C4-2B (cell line): Measurements from ENCODE around the gene ANKRD44.

Experiments
- H3K27ac ChIP-seq: fragments of 450-650 bp; 2 replicates; pipeline ENCODE4 v1.5.1; 2017
- ZFX ChIP-seq: fragments of 450-650 bp; IDR thresholded peaks from 2 replicates; pipeline ENCODE4 v1.6.1; 2017
- TF ChIP-seq, protein P1 (sequence below): fragments of 450-650 bp; conservative IDR thresholded peaks from 2 replicates; pipeline ENCODE4 v1.5.1; 2017; ENCODE audit warnings: mild to moderate bottlenecking

ANKRD44 gene

DNA sequence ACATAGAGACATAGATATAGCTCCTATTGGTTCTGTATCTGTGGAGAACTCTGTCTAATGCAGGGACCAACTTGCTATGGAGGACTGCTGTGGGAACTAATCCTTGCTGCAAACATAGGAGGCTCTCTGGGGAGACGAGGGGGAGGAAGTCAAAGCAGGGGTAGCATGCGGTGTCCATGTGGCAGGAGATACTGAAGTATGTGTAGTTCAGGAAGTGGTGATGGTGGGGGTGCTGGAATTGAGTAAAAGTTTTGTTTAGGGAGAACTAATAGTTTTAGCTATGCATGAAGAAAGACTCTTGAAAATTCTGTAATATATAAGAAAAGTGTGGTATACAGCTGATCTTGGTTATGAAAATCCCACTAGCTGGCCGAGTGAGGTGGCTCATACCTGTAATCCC lies 62.0 kb downstream of the ANKRD44 start:
- no peak overlapping the region for H3K27ac ChIP-seq
- TF ChIP-seq, protein P1, sequence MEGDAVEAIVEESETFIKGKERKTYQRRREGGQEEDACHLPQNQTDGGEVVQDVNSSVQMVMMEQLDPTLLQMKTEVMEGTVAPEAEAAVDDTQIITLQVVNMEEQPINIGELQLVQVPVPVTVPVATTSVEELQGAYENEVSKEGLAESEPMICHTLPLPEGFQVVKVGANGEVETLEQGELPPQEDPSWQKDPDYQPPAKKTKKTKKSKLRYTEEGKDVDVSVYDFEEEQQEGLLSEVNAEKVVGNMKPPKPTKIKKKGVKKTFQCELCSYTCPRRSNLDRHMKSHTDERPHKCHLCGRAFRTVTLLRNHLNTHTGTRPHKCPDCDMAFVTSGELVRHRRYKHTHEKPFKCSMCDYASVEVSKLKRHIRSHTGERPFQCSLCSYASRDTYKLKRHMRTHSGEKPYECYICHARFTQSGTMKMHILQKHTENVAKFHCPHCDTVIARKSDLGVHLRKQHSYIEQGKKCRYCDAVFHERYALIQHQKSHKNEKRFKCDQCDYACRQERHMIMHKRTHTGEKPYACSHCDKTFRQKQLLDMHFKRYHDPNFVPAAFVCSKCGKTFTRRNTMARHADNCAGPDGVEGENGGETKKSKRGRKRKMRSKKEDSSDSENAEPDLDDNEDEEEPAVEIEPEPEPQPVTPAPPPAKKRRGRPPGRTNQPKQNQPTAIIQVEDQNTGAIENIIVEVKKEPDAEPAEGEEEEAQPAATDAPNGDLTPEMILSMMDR = no peak
- TF ChIP-seq ZFX = no peak

DNA sequence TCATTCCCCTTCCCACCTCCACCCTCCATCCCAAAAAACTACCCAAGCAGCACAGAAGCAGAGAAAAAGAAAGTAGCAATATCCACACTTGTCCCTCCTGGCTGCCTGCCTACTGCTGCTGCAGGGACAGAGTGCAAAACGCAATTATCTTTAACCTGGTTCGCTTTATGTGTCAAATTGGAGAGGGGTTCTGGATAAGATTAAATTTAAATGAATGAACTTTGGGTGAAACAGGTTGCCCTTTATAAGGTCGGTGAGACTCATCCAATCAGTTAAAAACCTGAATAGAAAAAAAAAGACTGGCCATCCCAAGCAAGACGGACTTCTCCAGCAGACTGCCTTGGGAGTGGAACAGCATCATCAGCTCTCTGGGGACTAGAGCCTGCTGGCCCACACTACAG lies 62.6 kb downstream of the ANKRD44 start:
- no peak overlapping the region for H3K27ac ChIP-seq

DNA sequence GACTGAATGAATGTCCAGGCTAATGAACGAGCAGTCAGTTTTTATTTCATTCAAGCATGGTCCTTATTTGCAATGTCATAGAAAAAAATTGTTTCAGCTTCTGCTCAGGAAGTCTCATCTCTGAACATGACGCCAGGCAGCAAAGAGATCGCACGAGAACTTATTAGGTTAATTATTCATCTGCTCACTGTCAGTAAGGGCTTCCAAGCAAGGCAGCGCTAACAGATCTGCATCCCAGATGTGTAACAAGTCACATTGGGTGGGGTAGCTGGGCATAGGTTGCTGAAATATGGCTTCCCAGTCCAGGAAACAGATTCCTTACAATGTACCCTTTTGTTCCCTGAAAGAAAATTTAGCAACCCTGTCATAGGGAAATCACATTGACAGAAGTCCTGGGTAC lies 63.5 kb downstream of the ANKRD44 start:
- H3K27ac ChIP-seq = no peak overlapping the region
- TF ChIP-seq, protein P1 = no peak
- TF ChIP-seq ZFX = no peak

More for the DNA sequence above, 62.6 kb downstream of the ANKRD44 start:
- TF ChIP-seq, protein P1 = no peak
- TF ChIP-seq ZFX = no peak

DNA sequence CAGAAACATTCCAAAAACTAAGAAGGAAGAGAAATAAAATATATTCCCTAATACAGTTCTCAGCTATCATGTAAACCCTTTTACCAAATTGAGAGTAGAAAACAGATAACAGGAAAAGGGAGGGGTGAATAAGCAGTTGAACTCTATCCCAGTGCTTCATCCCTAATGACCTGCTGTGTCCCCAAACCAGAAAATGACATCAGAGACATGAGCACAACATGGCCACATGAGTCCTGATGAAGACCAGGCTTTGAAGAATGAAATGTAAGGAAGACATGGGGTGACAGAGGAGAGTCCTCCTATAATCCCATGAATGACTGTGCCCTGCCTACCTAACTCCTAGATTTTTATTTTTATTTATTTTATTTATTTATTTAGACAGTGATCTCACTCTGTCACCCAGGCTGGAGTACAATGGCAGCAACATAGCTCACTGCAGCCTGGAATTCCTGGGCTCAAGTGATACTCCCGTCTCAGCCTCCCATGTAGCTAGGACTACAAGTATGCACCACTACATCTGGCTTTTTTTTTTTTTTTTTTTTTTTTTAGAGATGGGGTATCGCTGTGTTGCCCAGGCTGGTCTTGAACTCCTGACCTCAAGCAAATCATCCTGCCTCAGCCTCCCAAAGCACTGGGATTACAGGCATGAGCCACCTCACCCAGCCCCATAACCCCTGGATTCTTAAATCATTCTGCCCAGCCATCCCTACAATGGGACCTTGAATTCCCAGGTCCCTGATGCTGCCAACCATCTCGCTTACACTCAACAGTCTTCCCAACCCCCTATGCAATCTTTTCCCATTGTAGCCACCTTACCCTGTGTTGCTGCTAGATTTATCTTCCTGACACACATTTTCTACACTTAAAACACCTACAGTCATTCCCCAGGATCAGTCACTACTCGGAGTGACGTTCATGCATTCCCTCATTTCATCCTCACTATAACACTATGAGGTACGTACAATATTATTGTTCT lies 64.5 kb downstream of the ANKRD44 start:
- TF ChIP-seq, protein P1 = no peak
- TF ChIP-seq ZFX = no peak
- no peak overlapping the region for H3K27ac ChIP-seq

DNA sequence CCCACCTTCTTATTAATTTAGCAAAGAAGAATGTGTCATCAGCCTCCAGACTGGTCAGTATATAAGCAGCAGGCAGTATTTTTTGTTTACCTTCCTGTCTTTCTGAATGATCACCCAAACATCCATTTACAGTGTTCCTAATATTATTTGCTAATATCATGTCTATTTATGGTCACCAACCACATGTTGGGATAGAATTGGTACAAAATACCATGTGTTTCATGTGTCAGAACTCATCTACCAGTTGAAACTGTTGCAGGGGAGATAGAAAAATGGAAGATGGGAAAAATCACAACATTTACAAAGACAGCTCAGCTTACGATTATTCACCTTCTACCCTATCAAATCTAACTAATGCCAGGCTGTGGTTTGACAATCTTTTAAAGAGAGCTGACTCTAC lies 66.2 kb downstream of the ANKRD44 start:
- TF ChIP-seq, protein P1 = no peak
- TF ChIP-seq ZFX = no peak
- H3K27ac ChIP-seq = no peak overlapping the region

DNA sequence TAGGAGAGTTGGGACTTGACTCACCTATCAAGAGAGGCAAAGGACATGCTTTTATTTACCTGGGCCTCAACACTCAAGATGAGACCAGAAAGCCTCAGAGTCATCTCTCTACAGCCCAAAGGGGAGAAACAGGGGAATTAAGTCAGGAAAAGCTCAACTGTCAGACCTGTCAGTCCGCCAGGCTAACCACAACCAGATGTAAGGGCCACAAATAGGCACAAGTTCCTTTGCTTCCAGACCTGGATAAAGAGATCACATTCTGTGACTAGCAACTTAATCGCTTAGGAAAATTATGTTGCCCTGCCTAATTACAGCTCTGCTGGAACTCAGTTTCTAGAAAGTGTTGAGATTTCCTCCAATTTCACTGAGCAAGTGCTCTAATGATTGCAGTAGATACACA lies 67.9 kb downstream of the ANKRD44 start:
- no peak for TF ChIP-seq ZFX
- TF ChIP-seq, protein P1 = no peak
- no peak overlapping the region for H3K27ac ChIP-seq

DNA sequence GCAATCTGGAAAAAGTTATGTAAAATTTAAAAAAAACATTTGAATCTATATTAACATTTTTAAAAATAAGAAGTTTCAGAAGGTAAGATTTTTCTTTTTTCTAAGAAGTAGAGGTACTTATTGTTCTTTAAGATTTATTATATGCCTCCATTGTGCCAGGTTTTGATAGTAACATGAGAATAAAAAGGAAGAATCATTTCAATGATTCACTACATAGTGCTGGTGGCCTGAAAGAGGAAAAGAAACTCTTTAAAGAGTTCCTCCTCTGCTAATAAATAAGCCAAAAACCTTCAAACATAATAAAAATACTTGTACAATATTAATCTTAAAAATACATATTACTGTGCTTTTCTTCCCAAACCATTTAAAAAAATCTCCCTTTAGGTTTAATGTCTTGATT lies 69.0 kb downstream of the ANKRD44 start:
- TF ChIP-seq ZFX = no peak
- TF ChIP-seq, protein P1 = no peak
- H3K27ac ChIP-seq = no peak overlapping the region
